Loucy (cell line): ENCODE data around the gene KRTCAP3.

Experiments used
- CTCF ChIP-seq: fragments of 200-600 bp; sonication (generic); conservative IDR thresholded peaks from 2 replicates; pipeline ENCODE4 v1.5.1; 2014; ENCODE audit warnings: mild to moderate bottlenecking, antibody characterized with exemption, low read length
- EZH2phosphoT487 ChIP-seq: fragments of 200-600 bp; IDR thresholded peaks from 2 replicates; pipeline ENCODE4 v1.6.1; 2018; ENCODE audit warnings: antibody characterized with exemption, mild to moderate bottlenecking, moderate library complexity, borderline replicate concordance

GRCh38 chr2:27435628-27436027, 6.6 kb upstream of the KRTCAP3 start:
- TF ChIP-seq CTCF (no peak), EZH2phosphoT487 (no peak)
